Ecto neural progenitor cell (in vitro differentiated cells): ENCODE results near the gene CAMTA1.
A peak's percentile ranks its signal among the peaks of the same experiment; 100 is the strongest.

Experiments used
- DNase-seq: peaks from one replicate; pipeline ENCODE4 v3.0.0-alpha.2; 2018; ENCODE audit warnings: low spot score

The CAMTA1 gene

DNA sequence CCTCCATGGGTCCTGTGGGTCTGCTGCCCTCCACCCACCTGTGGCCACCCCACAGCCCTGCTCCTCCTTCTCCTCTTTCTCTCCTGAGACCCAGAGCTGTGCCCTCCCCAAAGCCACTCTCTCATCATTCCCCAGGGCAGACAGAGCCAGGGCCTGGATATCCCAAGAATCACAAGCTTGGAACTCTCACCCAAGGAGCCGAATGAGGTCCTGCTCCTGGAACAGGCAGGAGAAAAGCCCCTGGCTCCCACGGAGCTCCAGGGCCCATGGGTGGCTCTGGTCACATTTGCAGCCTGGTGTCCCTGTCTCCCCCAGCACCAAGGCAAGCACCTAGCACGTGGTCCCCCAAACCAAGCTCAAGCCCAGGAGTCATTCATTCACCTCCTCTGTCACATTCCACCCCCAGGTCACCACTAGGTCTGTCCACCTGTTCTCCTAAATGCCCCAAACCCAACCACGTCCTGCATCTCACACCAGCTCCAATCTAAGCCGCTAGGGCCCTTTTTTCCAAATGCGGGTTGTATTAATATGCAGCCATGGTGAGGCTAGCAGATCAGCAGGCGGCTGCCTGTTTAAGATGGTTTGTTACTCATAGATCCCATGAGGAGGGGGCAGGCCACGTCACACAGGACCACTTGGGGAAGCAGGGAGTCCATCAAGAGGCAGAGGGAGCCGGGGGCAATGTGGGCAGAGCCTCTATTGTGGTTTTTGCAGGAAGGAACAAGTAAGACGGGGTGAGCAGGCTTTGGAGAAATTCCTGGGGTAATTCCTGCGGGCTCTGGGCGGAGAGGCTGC lies 770.3 kb downstream of the CAMTA1 start:
- DNase-seq: no peak

DNA sequence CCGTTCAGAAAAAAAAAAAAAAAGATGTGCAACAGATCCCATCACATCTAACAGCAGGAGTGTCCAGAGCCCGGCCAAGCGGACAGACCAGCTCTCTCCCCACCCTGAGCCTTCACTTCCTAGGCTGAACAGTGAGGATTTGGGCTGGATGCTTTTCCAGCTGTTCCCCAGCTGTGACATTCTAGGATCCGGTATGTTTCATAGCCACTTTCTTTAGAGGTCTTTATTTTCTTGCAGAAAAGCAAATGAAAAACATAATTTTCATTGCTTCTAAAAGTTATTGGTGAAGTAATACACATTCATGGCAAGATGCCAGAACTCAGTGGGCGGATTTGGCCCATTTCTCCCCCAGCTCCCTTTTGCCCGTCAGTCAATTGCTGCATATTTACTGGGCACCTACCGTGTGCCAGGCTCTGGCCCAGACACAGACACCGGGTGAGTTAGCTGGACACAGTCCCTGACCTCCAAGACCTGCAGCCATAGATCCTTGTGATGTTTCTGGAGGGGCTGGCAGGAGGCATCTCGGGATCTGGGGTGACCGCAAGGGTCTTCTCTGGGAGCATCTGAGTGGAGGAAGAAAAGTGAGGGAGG lies 772.1 kb downstream of the CAMTA1 start:
- no peak for DNase-seq

DNA sequence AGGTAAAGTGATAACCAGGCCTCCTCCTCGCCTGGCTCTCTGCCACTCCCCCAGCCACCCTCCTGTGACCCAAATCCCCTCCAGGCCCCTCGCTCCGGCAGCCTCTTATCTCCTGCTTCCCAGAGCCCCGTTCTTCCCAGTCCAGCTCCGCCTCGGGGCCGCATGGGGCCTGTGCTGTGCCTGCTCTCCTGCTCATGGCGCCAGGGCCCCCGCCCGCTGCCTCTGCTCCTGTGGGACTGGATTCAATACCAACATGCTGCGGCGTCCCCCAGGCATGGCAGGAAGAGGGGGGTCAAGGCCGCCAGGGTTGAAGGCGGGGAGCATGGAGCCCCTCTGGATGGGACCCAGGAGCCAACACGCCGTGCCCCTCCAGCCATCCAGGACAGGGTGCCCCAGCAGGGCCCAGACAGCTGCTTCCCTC lies 772.8 kb downstream of the CAMTA1 start:
- DNase-seq: peak; percentile 70

DNA sequence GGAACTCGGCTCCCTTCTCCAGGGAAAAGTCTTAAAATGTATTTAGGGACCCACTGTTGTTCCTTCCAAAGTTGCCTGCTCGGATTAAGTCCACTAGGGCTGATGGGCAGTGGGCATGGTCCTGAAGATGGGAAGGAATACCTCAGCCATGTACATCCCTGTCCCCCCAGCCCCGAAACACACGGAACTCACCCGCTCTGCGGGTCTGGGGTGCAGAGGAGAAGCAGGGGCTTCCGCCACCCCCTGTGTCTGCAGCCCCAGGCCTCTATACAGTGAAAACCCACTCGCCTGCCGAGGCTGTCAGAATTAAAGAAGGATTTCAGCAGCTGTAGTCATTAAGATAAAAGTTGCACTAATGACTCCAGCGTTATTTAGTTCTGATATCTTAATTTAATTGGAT lies 773.2 kb downstream of the CAMTA1 start:
- no peak for DNase-seq

- DNase-seq: no peak
Observed at GRCh38 chr1:7558921-7559869, 773.9 kb downstream of the CAMTA1 start.

DNA sequence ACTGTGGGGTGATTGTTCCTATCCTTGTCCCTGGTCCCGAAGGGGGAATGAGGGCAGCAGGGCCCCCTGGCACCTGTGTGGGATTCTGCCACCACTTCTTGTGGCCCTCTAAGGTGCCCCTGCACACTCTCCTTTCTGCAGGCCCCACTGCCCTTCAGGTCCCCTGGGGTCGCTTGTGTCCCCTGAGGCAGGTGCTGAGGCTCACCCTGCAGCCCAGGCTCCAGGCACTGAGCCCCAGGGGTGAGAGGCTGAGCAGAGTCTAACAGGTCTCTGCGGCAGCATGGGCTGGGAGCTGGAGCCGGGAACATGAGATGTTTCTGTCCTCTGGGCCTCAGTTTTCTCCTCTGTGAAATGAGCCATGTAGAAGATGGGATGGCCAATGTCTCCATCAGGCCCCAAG lies 774.9 kb downstream of the CAMTA1 start:
- no peak for DNase-seq

- DNase-seq: no peak
Observed at GRCh38 chr1:7560601-7561181, 775.4 kb downstream of the CAMTA1 start.

- DNase-seq: peak; percentile 82
Observed at GRCh38 chr1:7561331-7561921, 776.2 kb downstream of the CAMTA1 start.

DNA sequence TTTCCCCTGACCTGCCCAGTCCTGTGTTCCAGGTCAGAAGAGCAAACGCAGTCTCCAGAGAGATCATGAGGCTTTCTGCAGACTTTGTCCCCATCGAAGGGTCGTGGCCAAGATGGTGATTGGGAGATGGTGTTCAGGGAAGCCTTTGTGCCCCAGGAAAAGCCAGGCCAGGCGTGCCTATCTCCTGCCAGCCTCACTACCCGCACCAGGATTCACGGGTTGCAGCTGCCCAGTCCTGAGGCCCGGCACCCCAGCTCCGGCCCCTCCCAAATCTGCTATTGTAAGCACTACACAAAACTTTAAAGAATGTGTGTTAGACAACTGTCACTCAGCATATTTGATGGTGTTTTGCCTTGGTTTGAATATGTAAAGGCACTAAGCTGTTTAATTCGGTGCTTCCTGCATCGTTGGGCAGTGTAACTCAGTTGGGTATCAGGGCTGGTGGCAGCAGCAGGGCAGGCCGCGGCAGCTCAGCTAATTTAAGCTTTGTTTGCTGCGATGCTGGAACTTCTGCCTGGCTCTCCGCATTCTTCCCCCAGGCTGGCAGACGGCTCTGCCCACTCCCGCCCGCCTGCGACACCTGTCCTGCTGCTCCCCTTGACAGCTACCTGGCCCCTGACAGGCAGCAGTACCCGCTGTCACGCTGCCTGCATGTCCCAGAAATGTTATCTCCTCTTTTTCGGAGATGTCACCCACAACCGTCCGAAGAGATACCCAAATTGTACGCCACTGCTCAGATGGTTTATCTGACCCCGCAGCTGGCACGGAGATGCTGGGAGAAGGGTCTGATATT lies 776.9 kb downstream of the CAMTA1 start:
- DNase-seq: no peak

GRCh38 chr1:7562729-7563605 lies 777.7 kb downstream of the CAMTA1 start:
- DNase-seq: no peak

DNA sequence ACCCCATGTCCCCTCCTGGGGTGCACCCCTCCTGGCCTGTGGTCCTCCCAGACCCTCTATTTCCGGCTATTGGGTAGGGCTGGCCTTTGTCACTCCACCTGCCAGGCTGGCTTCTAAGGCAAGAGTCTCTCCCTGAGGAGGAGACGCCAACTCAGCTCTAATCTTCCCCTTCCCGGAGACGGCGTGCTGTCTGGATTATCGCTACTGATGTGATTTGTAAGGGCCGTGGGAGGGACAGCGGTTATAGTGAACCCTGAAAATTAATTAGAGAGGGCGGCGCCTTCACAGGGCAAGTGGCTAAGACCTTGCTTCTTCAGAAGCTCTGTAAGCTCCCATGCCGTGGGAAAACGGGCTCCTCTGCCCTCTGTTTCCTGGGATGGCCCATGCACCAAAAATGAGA lies 778.9 kb downstream of the CAMTA1 start:
- no peak for DNase-seq

GRCh38 chr1:7565099-7565750 lies 780.0 kb downstream of the CAMTA1 start:
- DNase-seq: no peak

GRCh38 chr1:7566417-7567375 lies 781.4 kb downstream of the CAMTA1 start:
- DNase-seq: no peak

DNA sequence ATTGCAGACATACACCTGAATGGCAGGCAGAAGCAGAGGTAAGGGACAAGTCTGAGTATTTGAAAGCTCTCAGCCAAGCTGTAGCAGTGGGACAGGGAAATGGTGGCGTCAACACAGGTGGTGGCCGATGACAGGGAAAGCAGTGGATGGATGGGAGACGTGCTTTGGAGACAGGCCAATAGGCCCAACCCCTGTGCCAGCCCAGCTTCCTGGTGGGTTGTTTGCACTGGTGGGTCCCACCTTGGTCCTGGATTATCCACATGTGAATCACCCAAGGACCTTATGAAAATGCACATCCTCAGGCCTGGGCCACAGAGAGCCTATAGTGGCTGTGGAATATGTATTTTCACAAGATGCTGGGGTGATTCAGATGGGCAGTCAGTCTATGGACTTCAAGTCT lies 782.1 kb downstream of the CAMTA1 start:
- DNase-seq: no peak

DNA sequence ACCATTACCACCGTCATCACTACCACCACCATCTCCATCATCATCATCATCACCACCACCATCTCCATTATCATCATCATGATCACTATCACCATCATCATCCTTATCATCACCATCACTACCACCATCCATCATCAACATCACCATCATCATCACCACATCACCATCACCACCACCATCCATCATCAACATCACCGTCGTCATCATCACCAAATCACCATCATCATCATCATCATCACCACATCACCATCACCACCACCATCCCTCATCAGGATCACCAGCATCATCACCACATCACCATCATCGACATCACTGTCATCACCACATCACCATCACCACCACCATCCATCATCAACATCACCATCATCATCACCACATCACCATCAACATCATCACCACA lies 782.8 kb downstream of the CAMTA1 start:
- no peak for DNase-seq

GRCh38 chr1:7568901-7569524 lies 783.8 kb downstream of the CAMTA1 start:
- no peak for DNase-seq

GRCh38 chr1:7570311-7570710 lies 785.1 kb downstream of the CAMTA1 start:
- DNase-seq: no peak

DNA sequence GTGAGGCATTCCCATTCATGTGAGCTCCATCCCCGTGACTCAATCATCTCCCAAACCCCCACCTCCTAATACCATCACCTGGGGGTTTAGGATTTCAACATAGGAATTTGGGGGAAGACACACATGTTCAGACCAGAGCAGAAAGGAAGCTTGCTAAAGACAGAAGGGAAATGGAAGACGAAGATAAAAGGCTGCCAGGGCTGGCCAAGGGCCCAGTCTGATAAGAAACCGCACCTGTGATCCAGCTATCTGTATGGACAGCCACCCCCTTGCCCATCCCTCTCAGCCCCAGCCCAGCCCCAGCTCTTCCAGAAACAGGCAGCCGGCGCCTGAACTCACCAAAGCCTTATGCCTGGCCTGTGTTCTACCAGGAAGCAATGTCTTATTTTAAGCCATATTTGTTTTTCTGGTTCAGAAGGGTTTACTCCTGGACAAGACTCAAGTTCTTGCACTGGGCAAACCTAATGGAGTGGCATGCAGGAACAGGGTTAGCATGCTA lies 787.4 kb downstream of the CAMTA1 start:
- DNase-seq: no peak
